ENCODE data around the gene MEGF11. TPM values are rescaled to one million over a fixed set of nuclear protein-coding genes. Genes with fewer than 3 reads are reported as not detected.

Gene MEGF11
- total RNA-seq, 1 experiment from 2014 or later, result 1.2 TPM

- H3K4me1 ChIP-seq (ENCODE audit: insufficient read depth, low read length), result peaks cover 2% of the 10 kb centered on the region; the same call in 1 of the 2 replicates
- Mint-ChIP-seq H3K4me3 (no peak overlapping the region), H3K27me3 (ENCODE audit: low read depth) (peaks cover 2% of the 10 kb centered on the region; the same call in 1 of the 2 replicates), H3K9me3 (no peaks in the 10 kb centered on the region), H3K27ac (no peak overlapping the region), H3K4me1 (peaks cover 36 to 61% of the 10 kb centered on the region in 2 experiments), H3K36me3 (ENCODE audit: insufficient read depth in 1 of 3, low read depth in 3 of 3) (no peaks in the 10 kb centered on the region; a peak in 1 of 7 replicates)
- no peaks in the 10 kb centered on the region for H3K23me2 ChIP-seq (ENCODE audit: insufficient read length, low read depth, low read length, poor library complexity, severe bottlenecking)
- no peak overlapping the region for H3K4me2 ChIP-seq (ENCODE audit: insufficient read depth, insufficient read length, low read length)
- H4K8ac ChIP-seq (replicated peaks; ENCODE audit: insufficient read length, low read depth, low read length), result no peak overlapping the region
- H3K18ac ChIP-seq (ENCODE audit: insufficient read length, low read depth, low read length), result no peak overlapping the region
- no peak overlapping the region for H2AFZ ChIP-seq (ENCODE audit: low read length)
- no peak overlapping the region for H3K23ac ChIP-seq (ENCODE audit: insufficient read length, low read depth, low read length)
- H2BK12ac ChIP-seq (ENCODE audit: insufficient read length, low read depth, low read length), result no peak overlapping the region
- no peak overlapping the region for H2AK5ac ChIP-seq (ENCODE audit: insufficient read length, low read length)
- no peak overlapping the region for H2BK120ac ChIP-seq (ENCODE audit: low read depth, low read length, poor library complexity, severe bottlenecking)
- H3K9me3 ChIP-seq (ENCODE audit: control insufficient read depth, low read depth, low read length), result no peaks in the 10 kb centered on the region
- no peak overlapping the region for H2BK5ac ChIP-seq (ENCODE audit: insufficient read length, low read length)
- no peak for DNase-seq
- H3K14ac ChIP-seq (ENCODE audit: insufficient read depth, low read length), result no peak overlapping the region
- H4K5ac ChIP-seq (ENCODE audit: insufficient read length, low read depth, low read length), result no peak overlapping the region
- no peak overlapping the region for H4K91ac ChIP-seq (ENCODE audit: insufficient read length, low read depth, low read length)
- no peak overlapping the region for H2BK20ac ChIP-seq (ENCODE audit: low read depth, low read length, poor library complexity, severe bottlenecking)
- no peak overlapping the region for H3K4ac ChIP-seq (ENCODE audit: low read depth, low read length)
- H3K27ac ChIP-seq (ENCODE audit: insufficient read length, low read depth, low read length), result no peak overlapping the region
- no peaks in the 10 kb centered on the region for H3K27me3 ChIP-seq (ENCODE audit: insufficient read depth, low read length)
- no CpG with 5 or more reads among the region's 5 CpGs for whole genome bisulfite sequencing (ENCODE audit: extremely low coverage, insufficient read length, low lambda C conversion rate)
- H2BK15ac ChIP-seq (ENCODE audit: low read depth, low read length), result no peak overlapping the region
- H3K79me2 ChIP-seq (ENCODE audit: insufficient read depth, low read length), result no peaks in the 10 kb centered on the region
- H3K79me1 ChIP-seq (ENCODE audit: insufficient read depth, low read depth, low read length, poor library complexity, severe bottlenecking), result no peaks in the 10 kb centered on the region
- H4K20me1 ChIP-seq (ENCODE audit: control insufficient read depth, insufficient read depth, insufficient read length), result no peaks in the 10 kb centered on the region
- no peak overlapping the region for H3K9ac ChIP-seq (ENCODE audit: extremely low read depth, insufficient read length, low read length)
- TF ChIP-seq, protein P1, sequence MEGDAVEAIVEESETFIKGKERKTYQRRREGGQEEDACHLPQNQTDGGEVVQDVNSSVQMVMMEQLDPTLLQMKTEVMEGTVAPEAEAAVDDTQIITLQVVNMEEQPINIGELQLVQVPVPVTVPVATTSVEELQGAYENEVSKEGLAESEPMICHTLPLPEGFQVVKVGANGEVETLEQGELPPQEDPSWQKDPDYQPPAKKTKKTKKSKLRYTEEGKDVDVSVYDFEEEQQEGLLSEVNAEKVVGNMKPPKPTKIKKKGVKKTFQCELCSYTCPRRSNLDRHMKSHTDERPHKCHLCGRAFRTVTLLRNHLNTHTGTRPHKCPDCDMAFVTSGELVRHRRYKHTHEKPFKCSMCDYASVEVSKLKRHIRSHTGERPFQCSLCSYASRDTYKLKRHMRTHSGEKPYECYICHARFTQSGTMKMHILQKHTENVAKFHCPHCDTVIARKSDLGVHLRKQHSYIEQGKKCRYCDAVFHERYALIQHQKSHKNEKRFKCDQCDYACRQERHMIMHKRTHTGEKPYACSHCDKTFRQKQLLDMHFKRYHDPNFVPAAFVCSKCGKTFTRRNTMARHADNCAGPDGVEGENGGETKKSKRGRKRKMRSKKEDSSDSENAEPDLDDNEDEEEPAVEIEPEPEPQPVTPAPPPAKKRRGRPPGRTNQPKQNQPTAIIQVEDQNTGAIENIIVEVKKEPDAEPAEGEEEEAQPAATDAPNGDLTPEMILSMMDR (conservative IDR thresholded peaks at IDR 0.05), result no peak
- H3K56ac ChIP-seq (ENCODE audit: insufficient read length, low read depth, low read length), result no peak overlapping the region
- H3T11ph ChIP-seq (ENCODE audit: low read length), result no peak overlapping the region
Observed at GRCh38 chr15:66045542-66045941, 208.0 kb downstream of the MEGF11 start.
